Sigmoid colon (tissue), 7 donors: ENCODE data around the gene ETDC. TPM values are rescaled to one million over a fixed set of nuclear protein-coding genes. Genes with fewer than 3 reads are reported as not detected.

ENCODE experiments used
- DNase-seq: peaks from one replicate; pipeline ENCODE4 v3.0.0-alpha.2; 2019
- H3K27ac ChIP-seq, 4 donors: fragments of 200-600 bp; sonication (generic); one replicate each; pipeline ENCODE4 v1.5.1; 2016 to 2019; ENCODE audit warnings: mild to moderate bottlenecking in 1 of 4
- H3K27me3 ChIP-seq, 3 donors: fragments of 200-600 bp; sonication (generic); one replicate each; pipeline ENCODE4 v1.5.1; 2019; ENCODE audit warnings: mild to moderate bottlenecking in 1 of 3
- H3K36me3 ChIP-seq, 4 donors: fragments of 200-600 bp; sonication (generic); one replicate each; pipeline ENCODE4 v1.5.1; 2016 to 2019
- H3K4me1 ChIP-seq, 4 donors: fragments of 200-600 bp; sonication (generic); one replicate each; pipeline ENCODE4 v1.5.1; 2017 to 2019
- H3K4me3 ChIP-seq, 4 donors: fragments of 200-600 bp; sonication (generic); one replicate each; pipeline ENCODE4 v1.5.1; 2017 to 2019; ENCODE audit warnings: mild to moderate bottlenecking in 2 of 4, moderate library complexity in 1 of 4
- H3K9me3 ChIP-seq, 4 donors: fragments of 200-600 bp in 3 of 4; sonication (generic) in 3 of 4; one replicate each; pipeline versions ENCODE4 v1.5.1 to v1.6.1; 2013 to 2019
- EP300 ChIP-seq, 4 donors: sonication (generic); formaldehyde crosslinking; IDR thresholded peaks; one replicate each; pipeline ENCODE4 v1.6.1; 2017; ENCODE audit warnings: antibody characterized with exemption in 4 of 4
- POLR2A ChIP-seq, 2 donors: fragments of 450-650 bp; IDR thresholded peaks; one replicate each; pipeline ENCODE4 v1.6.1; 2016; ENCODE audit warnings: antibody characterized with exemption in 2 of 2, mild to moderate bottlenecking in 2 of 2, moderate library complexity in 2 of 2
- POLR2AphosphoS5 ChIP-seq, 4 donors: sonication (generic); formaldehyde crosslinking; IDR thresholded peaks; one replicate each; pipeline ENCODE4 v1.6.1; 2017; ENCODE audit warnings: antibody characterized with exemption in 4 of 4
- WGBS, 2 donors: extraction: QIAGEN DNeasy Blood & Tissue Kit; methylation state at CpG; one replicate each; pipeline ENCODE4 v1.1.7; 2013; 5-methylcytosine and 5-hydroxymethylcytosine counted together
- intact Hi-C: fragments of 100-400 bp; cut with DNase I; formaldehyde crosslinking; loops from one replicate; pipeline ENCODE4 v1.15.1; 2023
- polyA plus RNA-seq, 3 donors: library from polyadenylated mRNA; stranded (reverse); fragments of 200-250 nt; gene quantifications; one replicate each; pipeline ENCODE4 v1.2.3, GENCODE V29; 2013
- total RNA-seq, 4 donors: library from RNA; depleted of rRNA; stranded (reverse); fragments of >200 nt; gene quantifications; one replicate each; pipeline ENCODE4 v1.1.0, GENCODE V29; 2016
- TF ChIP-seq, protein P1 (sequence below), 4 experiments: fragments of 450-650 bp in 3 of 4; fragments of 200-600 bp in 1 of 4; IDR thresholded peaks; one replicate each; pipeline ENCODE4 v1.5.1; 2016 to 2019; ENCODE audit warnings: antibody characterized with exemption in 4 of 4, mild to moderate bottlenecking in 3 of 4, moderate library complexity in 2 of 4
- donor health status: healthy with polysubstance abuse.
- donor health status: Bipolar disorder and iron deficiency.
- donor health status: healthy.

ETDC gene
- total and polyA plus RNA-seq, 7 donors: not detected

DNA sequence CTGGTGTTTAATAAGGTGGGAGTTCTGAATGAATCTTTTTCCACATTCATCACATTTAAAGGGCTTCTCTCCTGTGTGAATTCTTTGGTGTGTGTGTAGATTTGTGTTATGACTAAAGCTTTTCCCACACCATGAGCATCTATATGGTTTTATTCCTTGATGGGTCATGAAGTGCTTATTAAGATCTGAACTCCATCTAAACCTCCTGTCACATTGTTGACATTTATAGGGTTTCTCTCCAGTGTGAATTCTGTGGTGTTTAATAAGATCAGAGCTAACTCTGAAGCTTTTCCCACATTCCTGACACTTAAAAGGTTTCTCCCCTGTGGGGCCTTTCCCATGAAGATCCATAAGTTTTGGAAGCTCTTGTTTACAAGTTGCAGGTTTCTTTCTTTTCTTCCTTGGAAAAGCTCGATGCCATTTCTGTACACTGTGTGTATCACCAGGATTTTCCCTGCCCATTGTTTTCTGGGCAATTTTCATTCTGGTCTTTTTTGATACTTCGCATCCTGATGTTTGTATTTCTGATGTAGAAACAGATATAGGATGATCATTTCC, 21.9 kb upstream of the ETDC start:
- Histone ChIP-seq H3K36me3 (peaks cover 0 to 8% (median 0%) of the 10 kb centered on the region in 4 donors), H3K27me3 (no peaks in the 10 kb centered on the region), H3K9me3 (peaks cover 0 to 22% (median 12%) of the 10 kb centered on the region in 4 donors), H3K4me1 (no peaks in the 10 kb centered on the region), H3K27ac (no peak overlapping the region), H3K4me3 (no peak overlapping the region)
- TF ChIP-seq, protein P1, sequence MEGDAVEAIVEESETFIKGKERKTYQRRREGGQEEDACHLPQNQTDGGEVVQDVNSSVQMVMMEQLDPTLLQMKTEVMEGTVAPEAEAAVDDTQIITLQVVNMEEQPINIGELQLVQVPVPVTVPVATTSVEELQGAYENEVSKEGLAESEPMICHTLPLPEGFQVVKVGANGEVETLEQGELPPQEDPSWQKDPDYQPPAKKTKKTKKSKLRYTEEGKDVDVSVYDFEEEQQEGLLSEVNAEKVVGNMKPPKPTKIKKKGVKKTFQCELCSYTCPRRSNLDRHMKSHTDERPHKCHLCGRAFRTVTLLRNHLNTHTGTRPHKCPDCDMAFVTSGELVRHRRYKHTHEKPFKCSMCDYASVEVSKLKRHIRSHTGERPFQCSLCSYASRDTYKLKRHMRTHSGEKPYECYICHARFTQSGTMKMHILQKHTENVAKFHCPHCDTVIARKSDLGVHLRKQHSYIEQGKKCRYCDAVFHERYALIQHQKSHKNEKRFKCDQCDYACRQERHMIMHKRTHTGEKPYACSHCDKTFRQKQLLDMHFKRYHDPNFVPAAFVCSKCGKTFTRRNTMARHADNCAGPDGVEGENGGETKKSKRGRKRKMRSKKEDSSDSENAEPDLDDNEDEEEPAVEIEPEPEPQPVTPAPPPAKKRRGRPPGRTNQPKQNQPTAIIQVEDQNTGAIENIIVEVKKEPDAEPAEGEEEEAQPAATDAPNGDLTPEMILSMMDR (IDR thresholded peaks at IDR 0.05): no peak
- TF ChIP-seq POLR2AphosphoS5 (IDR thresholded peaks at IDR 0.05) (no peak), EP300 (IDR thresholded peaks at IDR 0.05) (no peak), POLR2A (IDR thresholded peaks at IDR 0.05) (no peak)
- WGBS, 2 donors: 96 to 100% methylated on average over 2 of the region's 2 CpGs
- no peak for DNase-seq
- intact Hi-C loops: no loop called here

DNA sequence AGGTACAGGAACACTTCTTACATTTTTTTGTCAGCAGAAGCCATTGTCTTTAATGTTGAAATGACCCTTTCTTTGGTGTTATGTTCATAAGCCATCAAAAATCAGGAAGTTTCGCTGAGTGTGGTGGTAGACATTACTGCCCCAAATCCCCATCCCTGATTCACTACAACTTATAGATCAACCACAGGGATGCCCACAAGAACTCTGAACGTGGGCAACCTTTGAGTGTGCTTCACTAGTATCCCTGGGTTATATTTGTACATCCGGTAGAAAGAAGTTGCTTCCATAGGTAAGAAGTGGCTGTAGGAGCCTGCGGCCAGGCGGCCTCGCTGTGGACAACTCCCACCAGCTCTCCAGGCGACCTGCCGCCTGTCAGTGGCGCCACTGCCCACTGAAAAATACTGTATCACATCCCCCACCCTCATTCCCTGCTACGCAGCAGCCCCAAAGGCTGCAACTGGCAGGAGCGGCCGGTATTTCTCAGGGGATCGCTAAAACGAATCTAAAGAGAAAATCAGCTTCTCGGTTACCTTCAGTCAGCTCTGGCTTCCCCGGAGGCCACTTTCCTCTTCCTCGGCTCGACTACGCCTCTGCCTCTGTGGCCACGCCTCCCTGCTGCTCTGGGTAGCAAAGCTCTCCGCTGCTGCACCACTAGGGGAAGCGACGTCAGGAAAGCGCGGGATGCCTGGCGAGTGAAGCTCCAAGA, 13.9 kb upstream of the ETDC start:
- intact Hi-C loops: no loop called here
- Histone ChIP-seq H3K27ac (no peak overlapping the region), H3K4me1 (no peaks in the 10 kb centered on the region), H3K4me3 (peak overlapping the region in 3 of 4 donors; percentile 20 to 41 (median 33)), H3K9me3 (no peaks in the 10 kb centered on the region), H3K27me3 (no peaks in the 10 kb centered on the region), H3K36me3 (no peaks in the 10 kb centered on the region)
- 35 to 81% methylated on average over 26 of the region's 26 CpGs for WGBS, 2 donors
- TF ChIP-seq, protein P1 (IDR thresholded peaks at IDR 0.05): no peak
- TF ChIP-seq POLR2A (IDR thresholded peaks at IDR 0.05): no peak
- no peak for TF ChIP-seq POLR2AphosphoS5 (IDR thresholded peaks at IDR 0.05)
- TF ChIP-seq EP300 (IDR thresholded peaks at IDR 0.05): no peak
- no peak for DNase-seq

DNA sequence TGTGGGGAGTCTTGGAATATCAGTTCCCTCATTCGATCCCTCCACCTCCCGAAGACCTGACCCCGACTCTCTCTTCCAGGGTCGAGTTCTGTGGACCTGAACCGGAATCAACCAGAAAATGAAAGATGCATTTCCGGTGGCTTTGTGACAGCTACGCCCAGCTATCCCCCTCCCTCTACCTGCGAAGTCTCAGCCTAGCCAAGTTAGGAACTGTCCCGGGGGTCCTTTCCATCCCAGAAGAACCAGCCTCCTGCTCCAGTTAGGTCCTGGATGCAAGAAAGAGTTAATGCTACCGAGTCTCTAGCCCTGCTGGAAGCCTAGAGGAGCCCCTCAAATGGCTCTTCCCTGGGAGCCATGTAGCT, 13.4 kb upstream of the ETDC start:
- H3K4me3 ChIP-seq: peak overlapping the region in 3 of 4 donors; percentile 20 to 41 (median 33)
- H3K4me1 ChIP-seq: no peaks in the 10 kb centered on the region
- intact Hi-C loops: no loop called here
- H3K9me3 ChIP-seq: no peaks in the 10 kb centered on the region
- H3K27ac ChIP-seq: no peak overlapping the region
- no peaks in the 10 kb centered on the region for H3K36me3 ChIP-seq
- DNase-seq: no peak
- WGBS, 2 donors: 21 to 73% methylated on average over 10 of the region's 10 CpGs
- no peaks in the 10 kb centered on the region for H3K27me3 ChIP-seq
- TF ChIP-seq POLR2AphosphoS5 (IDR thresholded peaks at IDR 0.05): no peak
- no peak for TF ChIP-seq EP300 (IDR thresholded peaks at IDR 0.05)
- TF ChIP-seq, protein P1 (IDR thresholded peaks at IDR 0.05): no peak
- no peak for TF ChIP-seq POLR2A (IDR thresholded peaks at IDR 0.05)

DNA sequence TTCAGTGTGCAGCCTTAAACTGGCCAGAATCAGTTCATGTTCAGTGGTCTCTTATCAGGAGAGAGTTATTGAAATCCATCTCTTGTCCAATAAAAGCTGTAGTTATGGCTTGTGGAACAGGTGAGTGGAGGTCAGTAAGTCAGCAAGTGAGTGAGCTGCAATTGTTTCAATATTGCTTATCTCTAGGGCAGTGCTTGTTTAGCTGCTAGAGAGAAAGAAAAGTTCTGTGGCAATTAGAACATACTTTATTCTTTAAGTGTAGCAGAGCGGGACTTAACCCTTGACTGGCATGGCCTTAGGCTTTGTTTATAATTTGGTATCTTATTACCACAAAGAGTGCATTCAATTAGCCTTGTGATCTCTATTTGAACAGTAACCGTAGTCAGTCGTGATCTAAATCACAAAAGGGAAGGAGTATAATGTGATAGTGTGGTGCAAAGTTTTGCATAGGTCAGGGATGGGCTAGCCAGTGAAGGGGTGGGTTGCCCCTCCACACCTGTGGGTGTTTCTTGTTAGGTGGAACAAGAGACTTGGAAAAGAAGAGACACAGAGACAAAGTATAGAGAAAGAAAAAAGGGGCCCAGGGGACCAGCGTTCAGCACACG, 6.9 kb upstream of the ETDC start:
- intact Hi-C loops: no loop called here
- H3K4me3 ChIP-seq: no peak overlapping the region
- DNase-seq: no peak
- no peaks in the 10 kb centered on the region for H3K4me1 ChIP-seq
- TF ChIP-seq EP300 (IDR thresholded peaks at IDR 0.05) (no peak), POLR2A (IDR thresholded peaks at IDR 0.05) (no peak), POLR2AphosphoS5 (IDR thresholded peaks at IDR 0.05) (no peak)
- TF ChIP-seq, protein P1 (IDR thresholded peaks at IDR 0.05): no peak
- no peak overlapping the region for H3K27ac ChIP-seq
- no peaks in the 10 kb centered on the region for H3K36me3 ChIP-seq
- no peaks in the 10 kb centered on the region for H3K27me3 ChIP-seq
- 81 to 92% methylated on average over 5 of the region's 5 CpGs for WGBS, 2 donors
- H3K9me3 ChIP-seq: no peaks in the 10 kb centered on the region
